GM19372 (cell line): ENCODE measurements around the gene PRKCSH.
"Not testable (repeated sequence)": the region's sequence is repeated elsewhere in the genome, so short reads cannot be mapped to it uniquely, and the experiment has no call there.

ENCODE experiments used
- ATAC-seq: cut with Tn5 transposase; IDR thresholded peaks from one replicate; pipeline ENCODE4 v1.9.1; 2021; ENCODE audit warnings: mild to moderate bottlenecking, low read depth, moderate library complexity; ENCODE audit not compliant: unreplicated experiment

The PRKCSH gene, protein sequence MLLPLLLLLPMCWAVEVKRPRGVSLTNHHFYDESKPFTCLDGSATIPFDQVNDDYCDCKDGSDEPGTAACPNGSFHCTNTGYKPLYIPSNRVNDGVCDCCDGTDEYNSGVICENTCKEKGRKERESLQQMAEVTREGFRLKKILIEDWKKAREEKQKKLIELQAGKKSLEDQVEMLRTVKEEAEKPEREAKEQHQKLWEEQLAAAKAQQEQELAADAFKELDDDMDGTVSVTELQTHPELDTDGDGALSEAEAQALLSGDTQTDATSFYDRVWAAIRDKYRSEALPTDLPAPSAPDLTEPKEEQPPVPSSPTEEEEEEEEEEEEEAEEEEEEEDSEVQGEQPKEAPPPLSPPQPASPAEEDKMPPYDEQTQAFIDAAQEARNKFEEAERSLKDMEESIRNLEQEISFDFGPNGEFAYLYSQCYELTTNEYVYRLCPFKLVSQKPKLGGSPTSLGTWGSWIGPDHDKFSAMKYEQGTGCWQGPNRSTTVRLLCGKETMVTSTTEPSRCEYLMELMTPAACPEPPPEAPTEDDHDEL

DNA sequence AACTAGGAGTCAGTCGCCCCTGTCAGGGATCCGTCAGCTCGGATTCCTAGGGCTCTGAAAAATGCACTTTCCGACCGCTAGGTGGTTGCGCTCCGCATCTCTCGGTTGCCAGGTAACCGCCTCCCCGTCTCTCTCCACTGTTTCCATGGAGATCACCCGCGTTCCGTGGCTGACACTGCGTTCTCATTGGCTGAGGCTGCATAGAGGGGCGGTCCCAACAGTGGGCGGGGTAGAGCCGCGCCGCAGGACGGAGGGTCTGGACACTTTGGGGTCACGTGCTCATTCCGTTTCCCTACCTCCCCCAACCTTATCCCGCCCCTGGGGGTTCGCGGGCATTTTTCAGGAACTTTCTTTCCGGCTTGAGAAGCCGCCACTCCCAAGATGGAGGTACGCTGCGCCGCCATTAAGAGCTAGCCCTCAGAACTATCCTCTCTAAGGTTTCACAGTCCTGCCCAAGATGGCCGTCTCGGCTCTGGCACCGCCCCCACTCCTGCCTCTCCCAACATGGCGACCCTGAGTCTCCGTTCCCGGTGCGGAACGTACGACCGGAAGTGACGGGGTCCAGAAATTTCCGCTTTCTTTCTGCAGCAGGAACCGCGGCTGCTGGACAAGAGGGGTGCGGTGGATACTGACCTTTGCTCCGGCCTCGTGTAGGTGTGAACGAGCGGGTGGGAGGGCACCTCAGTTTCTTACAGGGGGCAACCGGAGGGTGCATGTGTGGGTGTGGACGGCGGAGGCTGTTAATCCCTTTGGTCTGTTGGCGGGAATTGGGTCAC, at the start of gene PRKCSH, which contains the start of gene ODAD3:
Gene PRKCSH, plus strand, starts transcription at position 579 of the 776 bp plus-strand sequence. CDS start 483 bp downstream, outside the sequence.
Gene ODAD3, minus strand, starts transcription at position 65 of the 776 bp plus-strand sequence. CDS start 105 bp downstream, outside the sequence.
- ATAC-seq, result peak; percentile 86

DNA sequence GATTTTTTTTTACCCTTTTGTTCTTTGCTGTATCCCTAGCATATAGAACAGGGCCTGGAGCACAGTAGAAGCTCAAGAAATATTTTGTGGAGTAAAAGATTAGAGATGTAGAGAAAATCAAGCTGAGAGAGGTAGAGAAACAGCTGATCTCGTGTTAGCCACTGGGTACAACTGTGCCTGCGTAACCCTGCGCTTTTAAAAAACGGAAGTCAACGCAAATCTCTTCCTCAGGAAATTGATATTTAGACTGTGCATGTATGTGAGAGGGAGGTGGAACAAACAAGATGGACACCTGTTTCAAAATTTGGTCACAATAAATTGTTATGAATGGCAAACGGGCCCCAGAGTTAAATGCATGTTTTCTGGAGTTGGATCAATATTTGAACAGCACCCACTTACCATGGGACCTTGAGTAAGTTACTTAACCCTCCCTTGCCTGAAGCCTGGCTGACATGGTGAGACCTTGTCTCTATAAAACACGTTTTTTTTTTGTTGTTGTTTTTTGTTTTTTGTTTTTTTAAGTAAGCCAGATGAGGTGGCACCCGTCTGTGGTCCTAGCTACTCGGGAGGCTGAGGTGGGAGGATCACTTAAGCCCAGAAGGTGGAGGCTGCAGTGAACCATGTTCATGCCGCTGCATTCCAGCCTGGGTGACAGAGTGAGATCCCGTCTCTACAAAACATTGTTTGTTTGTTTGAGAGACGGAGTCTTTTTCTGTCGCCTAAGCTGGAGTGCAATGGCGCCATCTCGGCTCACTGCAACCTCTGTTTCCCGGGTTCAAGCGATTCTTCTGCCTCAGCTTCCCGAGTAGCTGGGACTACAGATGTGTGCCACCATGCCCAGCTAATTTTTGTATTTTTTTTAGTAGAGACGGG, 48.0 kb upstream of the PRKCSH start:
- ATAC-seq, result no peak

DNA sequence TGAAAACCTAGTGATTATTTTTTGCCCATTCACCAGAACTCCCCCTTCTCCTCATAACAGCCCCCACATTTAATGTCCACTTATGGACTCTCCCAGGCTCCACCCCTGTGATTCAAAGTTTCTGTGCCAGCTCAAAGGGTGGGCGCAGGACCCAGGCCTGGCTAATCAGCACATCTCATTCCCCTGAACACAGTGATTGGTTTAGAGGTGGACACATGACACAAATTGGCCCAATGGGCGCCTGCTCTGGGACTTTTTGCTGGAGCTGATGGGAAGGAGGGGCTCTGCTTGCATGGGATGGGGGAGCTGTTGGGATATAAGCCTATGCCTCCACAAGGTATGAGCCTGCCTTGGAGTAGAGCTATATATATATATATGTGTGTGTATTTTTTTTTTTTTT, 45.1 kb upstream of the PRKCSH start:
- ATAC-seq, result no peak

DNA sequence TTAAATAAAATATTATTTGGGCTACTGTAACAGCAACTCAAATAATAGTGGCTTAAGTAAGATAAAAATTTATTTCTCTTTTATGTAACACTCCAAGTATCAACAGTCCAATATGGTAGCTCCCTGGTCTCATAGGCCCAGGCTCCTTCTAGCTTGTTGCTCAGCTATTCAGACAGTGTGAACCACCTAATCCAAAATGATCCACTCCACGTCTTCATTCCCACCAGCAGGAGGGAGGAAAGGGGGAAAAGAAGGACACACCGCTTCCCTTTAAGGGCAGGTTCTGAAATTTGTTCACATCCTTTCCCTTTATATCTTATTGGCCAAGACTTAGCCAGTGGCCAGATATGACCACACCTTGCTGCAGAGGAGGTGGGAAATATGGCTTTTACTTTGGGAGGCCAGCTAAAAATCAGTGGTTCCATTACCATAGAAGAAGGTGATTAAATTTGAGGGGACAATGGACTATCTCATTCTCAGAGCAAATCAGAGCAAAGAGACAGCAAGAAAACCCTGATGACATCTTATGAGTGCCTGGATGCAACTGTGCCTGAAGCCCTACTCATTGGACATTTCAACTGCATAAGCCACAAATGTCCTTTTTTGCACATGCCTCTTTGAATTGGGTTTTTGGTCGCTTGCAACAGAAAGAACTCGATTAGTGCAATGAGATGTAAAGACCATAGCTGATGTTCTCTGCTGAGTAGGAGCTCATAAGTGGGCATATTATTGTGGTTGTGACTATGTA, 44.3 kb upstream of the PRKCSH start:
- ATAC-seq, result no peak

DNA sequence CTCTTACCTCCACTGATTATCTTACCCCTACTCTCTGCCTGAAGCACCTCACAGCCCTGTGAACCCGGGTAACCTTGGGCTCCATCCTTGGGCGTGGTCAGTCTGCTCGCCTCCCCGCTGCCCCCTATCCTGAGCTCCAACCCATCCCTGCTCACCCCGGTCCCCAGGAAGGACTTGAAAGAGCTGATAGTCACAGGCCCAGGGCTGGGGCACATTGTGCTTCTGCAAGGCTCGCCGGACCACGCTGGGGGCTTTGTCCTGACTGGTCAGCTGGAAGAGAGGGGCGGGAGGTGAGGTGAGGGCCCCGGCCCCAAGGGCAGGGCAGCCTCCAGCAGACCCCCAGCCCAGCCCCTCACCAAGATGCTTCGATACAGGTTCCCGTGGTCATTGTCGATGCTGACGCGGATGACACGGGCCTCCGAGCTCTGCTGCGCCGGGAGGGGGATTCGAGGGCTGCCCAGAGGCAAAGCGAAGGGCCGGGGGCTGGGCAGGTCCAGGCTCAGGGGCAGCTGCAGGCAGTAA, 38.3 kb upstream of the PRKCSH start:
- no peak for ATAC-seq

DNA sequence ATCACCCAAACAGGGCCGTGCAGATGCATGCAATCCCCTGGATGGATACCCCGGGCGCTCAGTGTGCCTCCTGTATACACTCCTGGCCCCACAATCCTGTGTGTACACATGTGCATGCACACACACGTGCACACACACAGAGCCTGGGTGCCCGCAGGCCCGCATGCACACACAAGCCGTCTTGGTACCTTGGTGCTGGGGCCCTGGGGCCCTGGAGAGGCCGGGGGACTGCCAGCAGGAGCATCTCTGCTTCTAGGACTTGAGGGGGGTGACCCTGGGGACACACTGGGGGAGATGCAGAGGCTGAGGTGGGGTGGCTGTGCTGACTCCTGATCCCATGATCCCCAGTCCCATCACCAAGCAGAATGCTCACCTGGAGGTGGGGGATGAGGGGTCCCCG, 35.8 kb upstream of the PRKCSH start:
- ATAC-seq, result no peak

DNA sequence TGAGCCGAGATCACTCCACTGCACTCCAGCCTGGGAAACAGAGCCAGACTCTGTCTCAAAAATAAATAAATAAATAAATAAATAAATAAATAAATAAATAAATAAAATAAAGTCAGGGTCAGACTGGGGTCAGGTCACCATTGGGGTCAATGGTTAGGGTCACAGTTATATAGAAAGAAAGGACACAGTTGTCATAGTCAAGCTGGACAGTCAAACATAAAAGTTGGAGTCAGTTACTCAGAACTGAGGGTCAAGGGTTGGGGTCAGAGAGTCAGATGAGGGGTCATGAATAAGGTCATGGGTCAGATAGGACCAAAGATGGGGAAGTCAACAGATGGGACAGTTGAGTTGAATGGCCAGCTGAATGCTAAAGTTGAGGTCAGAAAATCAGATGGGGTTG, 34.6 kb upstream of the PRKCSH start:
- no peak for ATAC-seq

DNA sequence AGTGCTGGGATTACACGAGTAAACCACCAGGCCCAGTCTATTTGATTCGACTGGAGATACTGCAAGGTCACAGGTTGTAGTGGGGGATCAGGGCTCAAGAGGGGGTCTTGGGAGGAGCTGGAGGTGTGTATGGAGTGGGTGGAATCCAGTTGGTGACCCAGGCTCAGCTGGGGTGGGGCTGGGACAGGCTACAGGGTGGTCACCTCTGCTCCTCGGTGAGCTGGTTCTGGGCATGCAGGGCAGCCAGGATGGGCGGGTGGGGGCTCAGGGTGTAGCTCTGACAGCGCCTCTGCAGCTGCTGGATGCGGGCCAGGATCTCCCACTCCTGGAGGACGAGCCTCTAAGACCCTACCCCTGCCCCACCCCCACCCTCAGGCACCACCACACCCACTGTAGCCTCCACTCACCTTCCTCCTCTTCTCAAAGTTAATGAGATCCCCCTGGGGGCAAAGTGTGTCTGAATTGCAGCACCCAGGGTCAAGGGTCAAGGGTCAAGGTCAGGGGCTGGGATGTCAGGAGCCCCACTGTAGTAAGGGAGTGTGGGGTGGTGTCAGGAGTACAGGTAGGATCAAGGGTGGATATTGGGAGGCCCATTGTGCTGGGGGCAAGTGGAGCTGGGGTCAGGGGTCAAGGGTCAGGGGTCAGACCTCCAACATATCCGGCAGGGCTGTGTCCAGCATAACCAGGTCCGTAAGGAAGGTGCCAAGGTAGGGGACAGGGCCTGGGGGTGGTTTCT, 33.5 kb upstream of the PRKCSH start:
- ATAC-seq, result no peak

DNA sequence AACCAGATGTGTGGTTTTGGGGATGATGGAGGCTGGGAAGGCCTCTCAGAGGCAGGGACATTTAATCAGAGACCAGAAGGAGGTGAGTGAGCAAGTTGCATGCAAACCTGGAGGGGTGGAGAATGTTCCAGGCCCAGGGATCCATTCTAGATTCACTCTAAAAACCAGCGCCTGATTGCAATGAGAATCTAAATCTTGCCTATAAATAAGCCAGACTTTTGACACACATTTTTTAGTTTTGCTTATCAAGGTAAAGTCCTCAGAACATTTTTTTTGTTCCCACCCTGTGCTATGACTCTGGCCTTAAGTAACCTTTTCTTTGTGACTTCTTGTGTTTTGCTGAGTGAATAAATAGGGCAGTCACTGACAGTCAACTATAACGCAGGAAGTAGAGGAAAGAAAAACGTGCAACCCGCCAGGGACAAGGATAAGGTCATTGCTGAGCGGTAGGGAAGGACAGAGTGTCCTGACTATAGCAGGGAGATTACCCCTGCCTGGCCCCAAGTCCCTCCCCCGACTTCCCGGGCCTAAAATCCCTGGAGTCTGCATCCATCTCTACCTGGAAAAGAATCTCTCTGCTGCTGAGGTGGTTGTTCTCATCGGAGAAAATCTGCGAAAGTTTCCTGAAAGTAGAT, 30.7 kb upstream of the PRKCSH start:
- ATAC-seq, result no peak

DNA sequence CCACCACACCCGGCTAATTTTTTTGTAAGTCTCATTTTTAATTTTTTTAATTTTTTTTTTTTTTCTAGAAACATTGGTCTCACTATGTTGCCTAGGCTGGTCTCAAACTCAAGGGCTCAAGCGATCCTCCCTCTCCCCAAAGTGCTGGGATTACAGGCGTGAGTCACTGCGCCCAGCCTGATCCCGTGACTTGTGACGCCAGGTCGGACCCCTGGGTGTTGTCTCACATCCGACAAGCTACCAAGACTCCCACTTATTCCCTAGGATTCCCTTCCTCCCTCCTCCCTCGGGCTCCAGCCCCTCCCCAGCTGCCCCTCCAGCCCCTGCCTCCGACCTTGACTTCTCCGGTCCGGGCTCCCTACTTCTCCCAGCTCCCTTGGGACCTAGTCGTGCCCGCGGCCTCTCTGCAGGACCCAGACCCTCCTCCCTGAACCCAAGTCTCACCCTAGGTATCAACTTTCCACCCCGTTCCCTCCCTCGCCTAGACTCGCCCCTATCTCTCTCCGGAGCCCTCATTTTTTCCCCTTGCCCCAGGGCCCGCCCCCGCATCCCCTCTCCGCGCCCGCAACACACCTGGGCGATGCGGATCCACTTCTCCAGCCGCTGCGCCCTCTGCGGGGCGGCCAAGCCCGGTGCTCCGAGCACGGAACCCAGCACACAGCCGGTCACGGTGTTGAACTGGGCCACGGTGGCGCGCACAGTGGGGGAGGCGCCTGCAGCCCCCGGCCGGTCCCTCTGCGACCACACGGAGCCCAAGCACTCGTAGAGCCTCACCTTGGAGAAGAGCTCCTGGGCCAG, 29.4 kb upstream of the PRKCSH start:
- ATAC-seq, result no peak

DNA sequence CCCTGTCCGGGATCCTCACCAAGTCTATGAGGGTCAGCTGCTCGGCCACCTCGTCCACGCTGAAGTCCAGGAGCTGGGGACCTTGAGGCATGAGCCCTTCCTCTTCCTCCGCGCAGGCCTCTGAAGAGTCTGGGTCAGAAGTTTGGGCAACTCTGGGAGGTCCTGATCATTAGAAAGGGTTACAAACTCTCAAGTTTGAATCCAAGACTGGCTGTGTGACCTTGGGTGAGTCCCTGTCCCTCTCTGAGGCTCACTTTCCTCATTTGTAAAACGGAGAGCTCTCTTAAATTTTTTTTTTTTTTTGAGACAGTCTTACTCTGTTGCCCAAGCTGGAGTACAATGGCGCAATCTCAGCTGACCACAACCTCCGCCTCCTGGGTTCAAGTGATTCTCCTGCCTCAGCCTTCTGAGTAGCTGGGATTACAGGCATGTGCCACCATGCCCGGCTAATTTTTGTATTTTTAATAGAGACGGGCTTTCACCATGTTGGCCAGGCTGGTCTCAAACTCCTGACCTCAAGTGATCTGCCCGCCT, 28.7 kb upstream of the PRKCSH start:
- not testable (repeated sequence) for ATAC-seq

DNA sequence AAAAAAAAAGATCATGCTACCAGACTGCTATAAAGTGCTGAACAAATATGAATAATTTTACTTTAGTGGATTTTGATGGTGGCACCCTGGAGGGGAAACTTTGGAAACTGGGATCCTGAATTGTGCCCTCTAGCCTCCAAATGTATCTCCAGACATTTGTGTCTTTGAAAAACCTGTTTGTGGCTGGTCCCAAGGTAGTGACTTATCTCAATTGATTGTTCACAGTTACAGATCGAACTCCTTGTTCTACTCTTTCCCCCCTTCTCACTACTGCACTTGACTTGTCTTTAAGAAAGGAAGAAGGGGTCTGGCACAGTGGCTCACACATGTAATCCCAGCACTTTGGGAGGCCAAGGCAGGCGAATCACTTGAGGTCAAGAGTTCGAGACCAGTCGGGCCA, 26.8 kb upstream of the PRKCSH start:
- no peak for ATAC-seq

DNA sequence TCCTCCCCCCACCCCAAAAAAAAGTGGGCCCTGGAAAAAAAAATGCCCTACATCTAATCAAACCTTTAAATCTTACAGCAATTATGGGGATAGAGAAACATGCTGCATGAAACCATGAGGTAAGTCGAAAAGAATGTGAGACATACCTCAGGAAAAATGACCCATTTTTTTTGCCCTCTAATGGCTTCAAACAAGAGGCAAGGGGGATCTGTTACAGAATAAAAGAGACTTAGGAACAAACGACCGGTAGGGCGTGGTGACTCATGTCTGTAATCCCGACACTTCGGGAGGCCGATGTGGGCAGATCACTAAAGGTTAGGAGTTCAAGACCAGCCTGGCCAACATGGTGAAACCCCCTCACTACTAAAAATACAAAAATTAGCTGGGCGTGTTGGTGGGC, 24.8 kb upstream of the PRKCSH start:
- no peak for ATAC-seq

DNA sequence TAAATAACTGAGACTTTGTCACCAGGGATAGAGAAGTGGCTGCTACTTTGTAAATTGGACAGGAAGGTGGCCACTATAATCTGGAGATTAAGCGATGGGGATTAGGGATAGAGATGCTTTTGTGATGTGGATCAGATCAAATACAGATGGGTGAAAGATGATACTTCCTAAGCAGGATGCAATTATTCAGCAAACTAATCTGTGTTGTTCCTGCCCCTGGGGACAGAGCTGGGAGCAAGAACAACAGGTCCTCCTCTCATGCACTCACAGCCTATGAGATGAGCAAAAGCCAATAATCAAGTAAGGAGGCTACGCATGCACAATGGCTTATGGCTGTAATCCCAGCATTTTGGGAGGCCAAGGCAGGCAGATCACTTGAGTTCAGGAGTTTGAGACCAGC, 20.9 kb upstream of the PRKCSH start:
- ATAC-seq, result no peak

DNA sequence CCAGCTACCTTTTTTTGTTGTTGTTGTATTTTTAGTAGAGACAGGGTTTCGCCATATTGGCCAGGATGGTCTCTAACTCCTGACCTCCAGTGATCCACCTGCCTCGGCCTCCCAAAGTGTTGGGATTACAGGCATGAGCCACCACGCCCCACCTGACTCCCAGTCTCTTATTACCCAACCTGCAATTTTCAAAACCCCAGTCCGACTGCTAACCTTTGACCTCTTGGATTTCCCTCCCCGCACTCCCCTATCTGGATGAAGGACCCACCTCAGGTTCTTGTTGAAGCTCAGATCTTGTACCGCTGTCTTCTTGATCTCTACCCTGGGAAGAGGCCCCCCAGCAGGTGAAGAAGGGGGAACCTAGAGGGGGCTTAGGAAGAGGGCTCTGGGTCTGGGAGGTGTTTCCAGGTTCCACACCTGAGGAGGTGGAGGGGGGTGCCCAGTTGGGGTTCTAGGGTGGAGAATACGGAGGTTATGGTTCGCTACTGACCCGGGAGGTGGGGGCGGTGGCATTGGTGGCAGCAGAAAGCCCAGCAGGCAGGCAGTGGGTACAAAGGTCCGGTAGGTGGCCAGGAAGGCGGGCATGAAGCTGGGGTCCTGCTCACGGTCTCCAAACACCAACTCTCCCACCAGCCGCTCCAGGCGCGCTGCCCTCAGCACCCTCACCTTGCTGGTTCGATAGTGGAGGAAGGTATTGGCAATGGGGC, 18.9 kb upstream of the PRKCSH start:
- no peak for ATAC-seq

DNA sequence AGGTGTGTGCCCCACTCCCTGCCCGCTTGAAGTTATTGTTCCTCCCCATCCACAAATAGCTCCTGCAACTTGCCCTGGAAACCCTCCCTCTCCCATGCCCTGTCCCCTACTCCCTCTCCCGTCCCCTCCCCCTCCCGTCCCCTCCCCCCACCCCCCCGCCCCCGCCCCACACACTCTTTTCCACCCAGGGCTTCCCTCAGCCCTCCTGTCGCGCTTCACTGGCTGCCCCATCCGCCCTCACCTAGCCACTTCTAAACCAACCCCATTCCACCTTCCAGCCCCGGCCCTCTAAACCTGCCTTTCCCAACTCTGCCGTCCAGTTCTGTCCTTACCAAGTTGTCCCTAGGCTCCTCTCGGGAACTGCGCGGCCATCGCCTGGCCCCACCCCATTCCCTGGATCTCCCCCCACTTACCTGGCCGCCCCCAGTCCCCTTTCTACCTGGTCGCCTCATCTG, 17.3 kb upstream of the PRKCSH start:
- ATAC-seq, result no peak
